Measurements from ENCODE around the gene ZNF549. TPM values are rescaled to one million over a fixed set of nuclear protein-coding genes. Genes with fewer than 3 reads are reported as not detected.

Gene ZNF549
- total RNA-seq, 1 experiment from 2014 or later, result 5.5 TPM

GRCh38 chr19:57599377-57599760 lies 72.2 kb downstream of the ZNF549 start:
- CTCF ChIA-PET, result interaction anchor here (1.3 kb wide), 1 partner anchor 34 kb away, joined by 5 read pairs; the partner anchor contains the start of gene ZNF211
- POLR2A ChIA-PET, result no interaction called here
- Mint-ChIP-seq H3K36me3 (ENCODE audit: insufficient read depth, unreplicated experiment) (peaks cover 9% of the 10 kb centered on the region), H3K4me3 (ENCODE audit: unreplicated experiment) (peak overlapping the region; percentile 77), H3K4me1 (ENCODE audit: low read depth, unreplicated experiment) (no peaks in the 10 kb centered on the region), H3K27me3 (ENCODE audit: insufficient read depth, unreplicated experiment) (peaks cover 4% of the 10 kb centered on the region), H3K9me3 (ENCODE audit: unreplicated experiment) (peaks cover 32% of the 10 kb centered on the region), H3K27ac (ENCODE audit: unreplicated experiment) (peak overlapping the region; percentile 19)
- BruUV-seq (replicated peaks), result no TSS peak
- DNase-seq, result no peak
- Histone ChIP-seq H3K36me3 (ENCODE audit: control insufficient read depth, insufficient read depth, low read length) (no peaks in the 10 kb centered on the region), H3K4me3 (ENCODE audit: low read depth, low read length) (peak overlapping the region; percentile 83), H3K9me3 (0 out of 2 replicates have a peak, but pooled peaks cover 10% of the 10 kb centered on the region), H3K4me1 (no peaks in the 10 kb centered on the region; the same call in 1 of the 2 replicates), H3K27me3 (replicated peaks; ENCODE audit: control insufficient read depth, insufficient read depth, low read length) (no peaks in the 10 kb centered on the region)
- intact Hi-C loops (cut with micrococcal nuclease; ENCODE audit: unreplicated experiment), result loop anchor here (1.0 kb wide), 2 partner anchors 21 to 34 kb away; partner anchors contain the start of genes ZNF211 and ZNF416
- no peak for TF ChIP-seq CTCF (IDR thresholded peaks at IDR 0.05; ENCODE audit: insufficient read depth in 1 of 2, low read depth in 1 of 2, low read length in 1 of 2, severe bottlenecking in 1 of 2, unreplicated experiment in 1 of 2)

GRCh38 chr19:57599761-57600383 lies 72.7 kb downstream of the ZNF549 start, which contains the start of gene ZNF530:
Gene ZNF530, plus strand, starts transcription at chr19:57599885. Its CDS starts 4,461 bp downstream, at chr19:57604346.
- H3K4me1 Mint-ChIP-seq (ENCODE audit: low read depth, unreplicated experiment), result no peaks in the 10 kb centered on the region
- Histone ChIP-seq H3K4me1 (no peaks in the 10 kb centered on the region; the same call in 1 of the 2 replicates), H3K27me3 (replicated peaks; ENCODE audit: control insufficient read depth, insufficient read depth, low read length) (no peaks in the 10 kb centered on the region), H3K36me3 (ENCODE audit: control insufficient read depth, insufficient read depth, low read length) (no peaks in the 10 kb centered on the region), H3K9me3 (0 out of 2 replicates have a peak, but pooled peaks cover 10% of the 10 kb centered on the region), H3K4me3 (ENCODE audit: low read depth, low read length) (peak within 1 kb of the TSS; percentile 83)
- peak in 1 of 2 experiments; percentile 1 for TF ChIP-seq CTCF (IDR thresholded peaks at IDR 0.05; ENCODE audit: insufficient read depth in 1 of 2, low read depth in 1 of 2, low read length in 1 of 2, severe bottlenecking in 1 of 2, unreplicated experiment in 1 of 2)
- peaks cover 9% of the 10 kb centered on the region for H3K36me3 Mint-ChIP-seq (ENCODE audit: insufficient read depth, unreplicated experiment)
- H3K27ac Mint-ChIP-seq (ENCODE audit: unreplicated experiment), result peak within 1 kb of the TSS; percentile 19
- ChIA-PET POLR2A (no interaction called here), CTCF (interaction anchor here (1.3 kb wide), 1 partner anchor 33 kb away, joined by 5 read pairs; the partner anchor contains the start of gene ZNF211)
- peak within 1 kb of the TSS; percentile 77 for H3K4me3 Mint-ChIP-seq (ENCODE audit: unreplicated experiment)
- H3K9me3 Mint-ChIP-seq (ENCODE audit: unreplicated experiment), result peaks cover 31% of the 10 kb centered on the region
- peak; percentile 88 to 92 for DNase-seq
- peaks cover 4% of the 10 kb centered on the region for H3K27me3 Mint-ChIP-seq (ENCODE audit: insufficient read depth, unreplicated experiment)
- BruUV-seq (replicated peaks), result no TSS peak
- intact Hi-C loops (cut with micrococcal nuclease; ENCODE audit: unreplicated experiment), result loop anchor here (1.0 kb wide), 2 partner anchors 22 to 33 kb away; partner anchors contain the start of genes ZNF211 and ZNF416

GRCh38 chr19:57606931-57607330 lies 79.8 kb downstream of the ZNF549 start:
- Histone ChIP-seq H3K9me3 (peaks cover 6% of the 10 kb centered on the region), H3K4me1 (no peaks in the 10 kb centered on the region), H3K36me3 (ENCODE audit: control insufficient read depth, insufficient read depth, low read length) (no peaks in the 10 kb centered on the region; the same call in 1 of the 2 replicates), H3K27me3 (replicated peaks; ENCODE audit: control insufficient read depth, insufficient read depth, low read length) (no peaks in the 10 kb centered on the region), H3K4me3 (ENCODE audit: low read depth, low read length) (no peak overlapping the region)
- no peak overlapping the region for H3K27ac Mint-ChIP-seq (ENCODE audit: unreplicated experiment)
- no TSS peak for BruUV-seq (replicated peaks)
- H3K4me3 Mint-ChIP-seq (ENCODE audit: unreplicated experiment), result no peak overlapping the region
- no peak for DNase-seq
- POLR2A ChIA-PET, result no interaction called here
- no peaks in the 10 kb centered on the region for H3K27me3 Mint-ChIP-seq (ENCODE audit: insufficient read depth, unreplicated experiment)
- peaks cover 14% of the 10 kb centered on the region for H3K9me3 Mint-ChIP-seq (ENCODE audit: unreplicated experiment)
- TF ChIP-seq CTCF (IDR thresholded peaks at IDR 0.05; ENCODE audit: insufficient read depth in 1 of 2, low read depth in 1 of 2, low read length in 1 of 2, severe bottlenecking in 1 of 2, unreplicated experiment in 1 of 2), result no peak
- CTCF ChIA-PET, result interaction anchor here (0.5 kb wide), 1 partner anchor 125 kb away, joined by 3 read pairs; no protein-coding TSS in a partner anchor
- peaks cover 19% of the 10 kb centered on the region for H3K36me3 Mint-ChIP-seq (ENCODE audit: insufficient read depth, unreplicated experiment)
- H3K4me1 Mint-ChIP-seq (ENCODE audit: low read depth, unreplicated experiment), result no peaks in the 10 kb centered on the region
- intact Hi-C loops (cut with micrococcal nuclease; ENCODE audit: unreplicated experiment), result no loop called here

Other genes starting within 250 kb of the ZNF549 start
- gene ZNF460, start 246.9 kb upstream of the ZNF549 start, total RNA-seq (2022), result 54.1 and 60.9 TPM in 2 replicates
- 3.3 and 3.5 TPM in 2 replicates for gene ZNF543, start 206.9 kb upstream of the ZNF549 start, total RNA-seq (2022)
- gene ZNF304, start 176.1 kb upstream of the ZNF549 start, total RNA-seq (2022), result 0.07 and 0.09 TPM in 2 replicates
- gene TRAPPC2B, start 163.8 kb upstream of the ZNF549 start, total RNA-seq (2022), result 7.0 and 8.6 TPM in 2 replicates
- 0.95 and 1.8 TPM in 2 replicates for gene ZNF547, start 163.8 kb upstream of the ZNF549 start, total RNA-seq (2022)
- gene ZNF548, start 137.5 kb upstream of the ZNF549 start, total RNA-seq (2022), result 4.9 and 5.5 TPM in 2 replicates
- 7.2 and 9.5 TPM in 2 replicates for gene ZNF17, start 116.2 kb upstream of the ZNF549 start, total RNA-seq (2022)
- 14.6 and 15.9 TPM in 2 replicates for gene ZNF749, start 92.0 kb upstream of the ZNF549 start, total RNA-seq (2022)
- 0.11 TPM in 1 of 2 replicates, not detected in the other for gene VN1R1, start 70.2 kb upstream of the ZNF549 start, total RNA-seq (2022)
- 1.2 and 1.7 TPM in 2 replicates for gene ZNF772, start 49.8 kb upstream of the ZNF549 start, total RNA-seq (2022)
- gene ZNF419, start 39.6 kb upstream of the ZNF549 start, total RNA-seq (2022), result 13.6 and 16.9 TPM in 2 replicates
- gene ZNF773, start 27.4 kb upstream of the ZNF549 start, total RNA-seq (2022), result 7.7 and 10.0 TPM in 2 replicates
- gene ZNF550, start 32.5 kb downstream of the ZNF549 start, total RNA-seq (2022), result 11.2 and 11.5 TPM in 2 replicates
- 5.5 and 6.1 TPM in 2 replicates for gene ZNF416, start 51.6 kb downstream of the ZNF549 start, total RNA-seq (2022)
- gene ZIK1, start 56.8 kb downstream of the ZNF549 start, total RNA-seq (2022), result not detected in 2 replicates
- gene ZNF530, start 72.5 kb downstream of the ZNF549 start, total RNA-seq (2022), result 8.6 and 8.8 TPM in 2 replicates
- gene ZNF134, start 86.9 kb downstream of the ZNF549 start, total RNA-seq (2022), result 6.6 and 6.8 TPM in 2 replicates
- 10.5 and 13.3 TPM in 2 replicates for gene ZNF211, start 105.8 kb downstream of the ZNF549 start, total RNA-seq (2022)
- gene ZSCAN4, start 141.6 kb downstream of the ZNF549 start, total RNA-seq (2022), result not detected in 2 replicates
- gene ZNF551, start 154.6 kb downstream of the ZNF549 start, total RNA-seq (2022), result 12.7 and 14.8 TPM in 2 replicates
- gene ZNF154, start 181.8 kb downstream of the ZNF549 start, total RNA-seq (2022), result not detected in 2 replicates
- not detected in 2 replicates for gene ZNF671, start 200.3 kb downstream of the ZNF549 start, total RNA-seq (2022)
- 15.6 and 16.0 TPM in 2 replicates for gene ZNF776, start 219.5 kb downstream of the ZNF549 start, total RNA-seq (2022)
- 6.2 and 9.1 TPM in 2 replicates for gene ZNF586, start 242.3 kb downstream of the ZNF549 start, total RNA-seq (2022)

Measured in Caco-2 (cell line).